Parathyroid adenoma (tissue), 2 donors: Measurements from ENCODE around the gene PROX2.

ENCODE experiments used
- H2AFZ ChIP-seq: fragments of 300-600 bp; sonication (generic); one replicate; pipeline ENCODE4 v1.7.0; 2017; ENCODE audit warnings: antibody characterized with exemption, mild to moderate bottlenecking
- H3K27ac ChIP-seq: fragments of 300-600 bp; sonication (generic); one replicate; pipeline ENCODE4 v1.7.0; 2017
- H3K27me3 ChIP-seq: fragments of 300-600 bp; sonication (generic); one replicate; pipeline ENCODE4 v1.7.0; 2017; ENCODE audit warnings: low read length; ENCODE audit not compliant: control insufficient read depth, insufficient read depth
- H3K36me3 ChIP-seq: fragments of 300-600 bp; sonication (generic); one replicate; pipeline ENCODE4 v1.7.0; 2017; ENCODE audit warnings: low read length; ENCODE audit not compliant: control insufficient read depth, insufficient read depth
- H3K4me1 ChIP-seq: fragments of 300-600 bp; sonication (generic); one replicate; pipeline ENCODE4 v1.7.0; 2017; ENCODE audit warnings: control low read depth
- H3K4me2 ChIP-seq: fragments of 300-600 bp; sonication (generic); one replicate; pipeline ENCODE4 v1.7.0; 2017; ENCODE audit warnings: low read length
- H3K4me3 ChIP-seq: fragments of 300-600 bp; sonication (generic); one replicate; pipeline ENCODE4 v1.7.0; 2017; ENCODE audit warnings: low read depth, low read length
- H3K79me2 ChIP-seq: fragments of 300-600 bp; sonication (generic); one replicate; pipeline ENCODE4 v1.7.0; 2017; ENCODE audit warnings: control low read depth
- H3K9ac ChIP-seq: fragments of 300-600 bp; sonication (generic); one replicate; pipeline ENCODE4 v1.7.0; 2017; ENCODE audit warnings: mild to moderate bottlenecking
- H3K9me3 ChIP-seq: fragments of 300-600 bp; sonication (generic); one replicate; pipeline ENCODE4 v1.7.0; 2017; ENCODE audit warnings: low read length; ENCODE audit not compliant: control insufficient read depth
- CTCF ChIP-seq: fragments of 300-600 bp; sonication (generic); IDR thresholded peaks from one replicate; pipeline ENCODE4 v1.7.0; 2017; ENCODE audit warnings: antibody characterized with exemption, mild to moderate bottlenecking
- donor health status: primary hyperparathyroidism.

Gene PROX2

GRCh38 chr14:74875941-74876913 lies at the start of gene PROX2:
Gene PROX2, minus strand, starts transcription at chr14:74876145. Its CDS starts 12,311 bp downstream, at chr14:74863834.
- H3K4me2 ChIP-seq: no peak within 1 kb of the TSS
- H3K27ac ChIP-seq: no peak within 1 kb of the TSS
- no peaks in the 10 kb centered on the region for H3K79me2 ChIP-seq
- peaks cover 3% of the 10 kb centered on the region for H3K4me1 ChIP-seq
- no peak for TF ChIP-seq CTCF
- no peaks in the 10 kb centered on the region for H3K27me3 ChIP-seq
- H3K36me3 ChIP-seq: no peaks in the 10 kb centered on the region
- H3K9ac ChIP-seq: no peak within 1 kb of the TSS
- H3K9me3 ChIP-seq: no peaks in the 10 kb centered on the region
- H2AFZ ChIP-seq: peak within 1 kb of the TSS; percentile 22
- no peak within 1 kb of the TSS for H3K4me3 ChIP-seq

GRCh38 chr14:74924061-74924460 lies 48.1 kb upstream of the PROX2 start:
- Histone ChIP-seq H3K4me3 (no peak overlapping the region), H3K27ac (no peak overlapping the region), H3K9ac (no peak overlapping the region), H3K9me3 (no peaks in the 10 kb centered on the region), H3K79me2 (no peaks in the 10 kb centered on the region), H3K4me2 (no peak overlapping the region), H3K27me3 (no peaks in the 10 kb centered on the region), H3K4me1 (no peaks in the 10 kb centered on the region), H3K36me3 (no peaks in the 10 kb centered on the region), H2AFZ (no peak overlapping the region)
- TF ChIP-seq CTCF: no peak

- H3K9ac ChIP-seq: no peak within 1 kb of the TSS
- no peak for TF ChIP-seq CTCF
- peak within 1 kb of the TSS; percentile 96 for H2AFZ ChIP-seq
- peak within 1 kb of the TSS; percentile 22 for H3K27ac ChIP-seq
- H3K4me1 ChIP-seq: no peaks in the 10 kb centered on the region
- peak within 1 kb of the TSS; percentile 84 for H3K4me2 ChIP-seq
- no peaks in the 10 kb centered on the region for H3K27me3 ChIP-seq
- no peaks in the 10 kb centered on the region for H3K36me3 ChIP-seq
- no peaks in the 10 kb centered on the region for H3K79me2 ChIP-seq
- peak within 1 kb of the TSS; percentile 65 for H3K4me3 ChIP-seq
- no peaks in the 10 kb centered on the region for H3K9me3 ChIP-seq
These were observed 46.9 kb upstream of the PROX2 start, which contains the start of gene RPS6KL1 for GRCh38 chr14:74922752-74923401. Gene RPS6KL1, minus strand, starts transcription at chr14:74923260. Its CDS starts 1,719 bp downstream, at chr14:74921541.

GRCh38 chr14:74921987-74922751 lies 46.2 kb upstream of the PROX2 start:
- Histone ChIP-seq H3K27ac (no peak overlapping the region), H3K9ac (no peak overlapping the region)

More at GRCh38 chr14:74921987-74922751, 46.2 kb upstream of the PROX2 start:
- H3K79me2 ChIP-seq: no peaks in the 10 kb centered on the region
- TF ChIP-seq CTCF: no peak
- H3K9me3 ChIP-seq: no peaks in the 10 kb centered on the region
- peak overlapping the region; percentile 84 for H3K4me2 ChIP-seq
- H3K27me3 ChIP-seq: no peaks in the 10 kb centered on the region
- no peaks in the 10 kb centered on the region for H3K36me3 ChIP-seq
- peak overlapping the region; percentile 96 for H2AFZ ChIP-seq
- H3K4me1 ChIP-seq: no peaks in the 10 kb centered on the region
- H3K4me3 ChIP-seq: peak overlapping the region; percentile 65
